ENCODE results near the gene SLC50A1.
A peak's percentile ranks its signal among the peaks of the same experiment; 100 is the strongest.

The SLC50A1 gene, protein sequence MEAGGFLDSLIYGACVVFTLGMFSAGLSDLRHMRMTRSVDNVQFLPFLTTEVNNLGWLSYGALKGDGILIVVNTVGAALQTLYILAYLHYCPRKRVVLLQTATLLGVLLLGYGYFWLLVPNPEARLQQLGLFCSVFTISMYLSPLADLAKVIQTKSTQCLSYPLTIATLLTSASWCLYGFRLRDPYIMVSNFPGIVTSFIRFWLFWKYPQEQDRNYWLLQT

DNA sequence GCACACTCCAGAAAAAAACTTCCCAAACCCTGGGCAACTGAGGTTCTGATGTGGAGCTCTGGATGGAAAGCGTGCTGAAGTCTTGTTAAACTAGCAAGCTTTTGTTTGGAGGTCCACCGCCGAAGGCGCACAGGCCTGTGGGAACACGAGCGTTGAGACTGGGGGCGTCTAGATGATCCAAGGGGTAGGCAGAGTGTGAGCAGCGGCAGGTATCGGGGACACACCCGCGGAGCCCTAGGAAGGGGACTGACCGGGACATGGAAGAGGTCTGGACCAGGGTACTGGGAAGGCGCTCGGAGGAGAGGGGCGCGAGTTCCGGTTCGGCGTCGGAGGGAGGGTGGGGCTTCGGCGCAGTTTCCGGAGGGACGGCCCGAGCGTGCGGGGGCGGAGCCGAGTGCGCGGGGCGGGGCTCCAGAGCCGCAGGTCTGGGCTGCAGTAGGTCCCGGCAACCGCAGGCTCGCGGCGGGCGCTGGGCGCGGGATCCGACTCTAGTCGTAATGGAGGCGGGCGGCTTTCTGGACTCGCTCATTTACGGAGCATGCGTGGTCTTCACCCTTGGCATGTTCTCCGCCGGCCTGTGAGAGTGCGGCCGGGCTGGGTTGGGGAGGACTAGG, at the start of gene SLC50A1:
Gene SLC50A1 (plus strand): TSS at position 438 of the 614 bp plus-strand sequence. CDS start 60 bp downstream, at position 498.
- Histone ChIP-seq H3K27me3 (ENCODE audit: control insufficient read depth in 1 of 2, insufficient read depth in 2 of 2, low read length in 2 of 2) (no peaks in the 10 kb centered on the region), H3K9me3 (ENCODE audit: control insufficient read depth in 1 of 2, low read length in 2 of 2) (no peaks in the 10 kb centered on the region), H3K4me1 (ENCODE audit: control insufficient read depth in 1 of 2, insufficient read depth in 2 of 2, low read length in 2 of 2) (peaks cover 51 to 64% of the 10 kb centered on the region in 2 donors), H3K36me3 (ENCODE audit: control insufficient read depth in 1 of 2, insufficient read depth in 2 of 2, low read length in 2 of 2) (peaks cover 19 to 30% of the 10 kb centered on the region in 2 donors), H3K9ac (ENCODE audit: low read depth in 1 of 2, low read length in 2 of 2) (peak within 1 kb of the TSS; percentile 76 to 94), H3K4me3 (ENCODE audit: low read depth in 1 of 2, low read length in 2 of 2) (peak within 1 kb of the TSS; percentile 77 to 87), H3K27ac (ENCODE audit: low read depth, low read length) (peak within 1 kb of the TSS; percentile 98)

DNA sequence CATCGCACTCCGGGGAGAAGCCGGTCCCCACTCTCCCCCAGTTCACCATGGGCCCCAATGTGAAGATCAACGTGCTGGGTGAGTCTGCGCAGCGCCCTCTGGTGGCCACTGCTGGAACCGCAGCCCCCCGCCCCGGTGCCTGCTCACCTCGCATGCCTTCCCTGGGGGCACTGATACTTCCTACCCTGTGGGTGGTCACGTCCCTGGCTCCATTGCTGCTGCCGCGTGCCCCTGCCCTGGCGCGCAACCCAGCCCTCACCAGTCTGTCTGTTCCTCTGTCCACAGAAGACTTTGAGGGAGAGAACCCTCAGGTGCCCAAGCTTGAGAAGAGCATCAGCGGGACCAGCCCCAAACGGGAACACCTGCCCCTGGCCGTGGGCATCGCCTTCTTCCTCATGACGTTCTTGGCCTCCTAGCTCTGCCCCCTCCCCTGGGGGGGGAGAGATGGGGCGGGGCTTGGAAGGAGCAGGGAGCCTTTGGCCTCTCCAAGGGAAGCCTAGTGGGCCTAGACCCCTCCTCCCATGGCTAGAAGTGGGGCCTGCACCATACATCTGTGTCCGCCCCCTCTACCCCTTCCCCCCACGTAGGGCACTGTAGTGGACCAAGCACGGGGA, 49.4 kb upstream of the SLC50A1 start:
- Histone ChIP-seq H3K9ac (ENCODE audit: low read depth in 1 of 2, low read length in 2 of 2) (no peak overlapping the region), H3K4me1 (ENCODE audit: control insufficient read depth in 1 of 2, insufficient read depth in 2 of 2, low read length in 2 of 2) (peaks cover 40 to 46% of the 10 kb centered on the region in 2 donors), H3K4me3 (ENCODE audit: low read depth in 1 of 2, low read length in 2 of 2) (no peak overlapping the region), H3K27ac (ENCODE audit: low read depth, low read length) (no peak overlapping the region), H3K9me3 (ENCODE audit: control insufficient read depth in 1 of 2, low read length in 2 of 2) (no peaks in the 10 kb centered on the region), H3K36me3 (ENCODE audit: control insufficient read depth in 1 of 2, insufficient read depth in 2 of 2, low read length in 2 of 2) (no peaks in the 10 kb centered on the region), H3K27me3 (ENCODE audit: control insufficient read depth in 1 of 2, insufficient read depth in 2 of 2, low read length in 2 of 2) (peaks cover 20 to 28% of the 10 kb centered on the region in 2 donors)

DNA sequence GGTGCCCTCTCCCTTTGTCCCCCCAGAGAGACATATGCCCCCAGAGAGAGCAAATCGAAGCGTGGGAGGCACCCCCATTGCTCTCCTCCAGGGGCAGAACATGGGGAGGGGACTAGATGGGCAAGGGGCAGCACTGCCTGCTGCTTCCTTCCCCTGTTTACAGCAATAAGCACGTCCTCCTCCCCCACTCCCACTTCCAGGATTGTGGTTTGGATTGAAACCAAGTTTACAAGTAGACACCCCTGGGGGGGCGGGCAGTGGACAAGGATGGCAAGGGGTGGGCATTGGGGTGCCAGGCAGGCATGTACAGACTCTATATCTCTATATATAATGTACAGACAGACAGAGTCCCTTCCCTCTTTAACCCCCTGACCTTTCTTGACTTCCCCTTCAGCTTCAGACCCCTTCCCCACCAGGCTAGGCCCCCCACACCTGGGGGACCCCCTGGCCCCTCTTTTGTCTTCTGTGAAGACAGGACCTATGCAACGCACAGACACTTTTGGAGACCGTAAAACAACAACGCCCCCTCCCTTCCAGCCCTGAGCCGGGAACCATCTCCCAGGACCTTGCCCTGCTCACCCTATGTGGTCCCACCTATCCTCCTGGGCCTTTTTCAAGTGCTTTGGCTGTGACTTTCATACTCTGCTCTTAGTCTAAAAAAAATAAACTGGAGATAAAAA, 48.7 kb upstream of the SLC50A1 start:
- Histone ChIP-seq H3K4me3 (ENCODE audit: low read depth in 1 of 2, low read length in 2 of 2) (no peak overlapping the region), H3K9me3 (ENCODE audit: control insufficient read depth in 1 of 2, low read length in 2 of 2) (no peaks in the 10 kb centered on the region), H3K27me3 (ENCODE audit: control insufficient read depth in 1 of 2, insufficient read depth in 2 of 2, low read length in 2 of 2) (peaks cover 13 to 23% of the 10 kb centered on the region in 2 donors), H3K9ac (ENCODE audit: low read depth in 1 of 2, low read length in 2 of 2) (no peak overlapping the region), H3K36me3 (ENCODE audit: control insufficient read depth in 1 of 2, insufficient read depth in 2 of 2, low read length in 2 of 2) (no peaks in the 10 kb centered on the region), H3K27ac (ENCODE audit: low read depth, low read length) (no peak overlapping the region), H3K4me1 (ENCODE audit: control insufficient read depth in 1 of 2, insufficient read depth in 2 of 2, low read length in 2 of 2) (peaks cover 38 to 42% of the 10 kb centered on the region in 2 donors)

DNA sequence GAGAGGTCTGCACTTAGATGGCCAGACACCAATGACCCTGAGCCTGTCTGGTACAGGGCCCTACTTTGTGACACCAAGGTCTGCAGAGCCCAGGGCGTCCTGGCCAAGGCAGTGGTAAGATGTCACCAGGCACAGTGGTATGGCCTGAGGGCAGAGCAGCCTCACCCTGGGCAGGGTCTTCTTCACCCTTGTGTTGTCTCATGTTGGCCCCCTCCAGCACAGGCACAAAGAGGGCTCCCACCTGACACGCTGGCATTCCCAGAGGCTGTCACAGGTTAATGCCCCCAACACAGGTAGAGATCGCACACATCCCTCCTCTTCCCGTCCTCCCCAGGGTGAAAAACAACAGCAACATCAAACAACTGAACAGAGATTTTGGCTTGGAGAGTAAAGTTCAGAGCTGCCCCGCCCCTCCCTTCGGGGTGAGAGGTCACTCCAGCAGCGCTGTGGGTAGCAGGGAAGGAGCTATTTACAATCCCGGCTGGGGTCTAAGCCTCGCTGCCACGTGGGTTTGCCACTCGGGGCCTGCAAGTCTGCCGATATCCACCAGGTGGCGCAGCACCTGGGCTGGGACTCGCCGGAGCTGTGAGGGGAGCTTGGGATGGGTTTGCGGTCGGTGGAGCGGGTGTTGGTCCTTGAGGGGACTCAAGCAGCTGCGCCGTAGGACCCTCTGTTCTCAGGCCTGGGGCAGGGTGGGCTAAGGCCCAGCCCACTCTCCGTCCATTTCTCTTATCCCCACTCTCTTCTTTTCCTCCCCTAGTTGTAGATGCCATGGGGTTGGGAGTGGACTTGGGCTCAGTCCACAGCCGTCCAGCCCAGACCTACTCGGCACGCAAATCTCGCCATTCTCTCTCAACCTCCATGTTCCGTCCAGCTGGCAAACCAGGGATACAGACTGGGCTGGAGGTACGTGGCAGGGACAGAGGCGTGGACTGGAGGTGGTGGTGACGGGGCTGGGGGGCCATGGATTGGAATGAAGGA, 44.3 kb upstream of the SLC50A1 start:
- Histone ChIP-seq H3K4me1 (ENCODE audit: control insufficient read depth in 1 of 2, insufficient read depth in 2 of 2, low read length in 2 of 2) (peaks cover 16 to 17% of the 10 kb centered on the region in 2 donors), H3K27ac (ENCODE audit: low read depth, low read length) (no peak overlapping the region), H3K27me3 (ENCODE audit: control insufficient read depth in 1 of 2, insufficient read depth in 2 of 2, low read length in 2 of 2) (no peaks in the 10 kb centered on the region), H3K9me3 (ENCODE audit: control insufficient read depth in 1 of 2, low read length in 2 of 2) (no peaks in the 10 kb centered on the region), H3K36me3 (ENCODE audit: control insufficient read depth in 1 of 2, insufficient read depth in 2 of 2, low read length in 2 of 2) (no peaks in the 10 kb centered on the region), H3K4me3 (ENCODE audit: low read depth in 1 of 2, low read length in 2 of 2) (peak overlapping the region in 1 of 2 donors; percentile 28), H3K9ac (ENCODE audit: low read depth in 1 of 2, low read length in 2 of 2) (peak overlapping the region; percentile 27 to 35)

DNA sequence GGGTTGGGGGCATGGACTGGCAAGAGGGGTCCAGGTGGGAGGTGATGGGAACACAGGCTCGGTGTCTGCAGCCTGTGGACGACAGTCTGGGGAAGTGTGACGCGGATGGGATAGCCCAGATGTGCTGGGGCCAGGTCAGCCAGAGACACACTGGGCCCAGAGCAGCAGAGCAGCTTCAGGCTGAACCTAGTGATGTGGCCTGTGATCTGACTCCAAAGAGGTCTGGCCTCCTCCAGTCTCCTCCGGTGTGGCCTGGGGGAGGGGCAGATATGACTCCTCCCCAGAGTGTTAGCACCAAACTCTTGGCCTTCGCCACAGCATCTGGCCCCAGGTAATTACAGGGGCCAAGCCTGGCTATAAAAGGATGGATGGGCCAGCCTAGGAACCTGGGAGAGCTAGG, 43.5 kb upstream of the SLC50A1 start:
- Histone ChIP-seq H3K4me3 (ENCODE audit: low read depth in 1 of 2, low read length in 2 of 2) (no peak overlapping the region), H3K27ac (ENCODE audit: low read depth, low read length) (no peak overlapping the region), H3K36me3 (ENCODE audit: control insufficient read depth in 1 of 2, insufficient read depth in 2 of 2, low read length in 2 of 2) (no peaks in the 10 kb centered on the region), H3K9me3 (ENCODE audit: control insufficient read depth in 1 of 2, low read length in 2 of 2) (no peaks in the 10 kb centered on the region), H3K27me3 (ENCODE audit: control insufficient read depth in 1 of 2, insufficient read depth in 2 of 2, low read length in 2 of 2) (no peaks in the 10 kb centered on the region), H3K9ac (ENCODE audit: low read depth in 1 of 2, low read length in 2 of 2) (no peak overlapping the region), H3K4me1 (ENCODE audit: control insufficient read depth in 1 of 2, insufficient read depth in 2 of 2, low read length in 2 of 2) (peaks cover 15 to 16% of the 10 kb centered on the region in 2 donors)

DNA sequence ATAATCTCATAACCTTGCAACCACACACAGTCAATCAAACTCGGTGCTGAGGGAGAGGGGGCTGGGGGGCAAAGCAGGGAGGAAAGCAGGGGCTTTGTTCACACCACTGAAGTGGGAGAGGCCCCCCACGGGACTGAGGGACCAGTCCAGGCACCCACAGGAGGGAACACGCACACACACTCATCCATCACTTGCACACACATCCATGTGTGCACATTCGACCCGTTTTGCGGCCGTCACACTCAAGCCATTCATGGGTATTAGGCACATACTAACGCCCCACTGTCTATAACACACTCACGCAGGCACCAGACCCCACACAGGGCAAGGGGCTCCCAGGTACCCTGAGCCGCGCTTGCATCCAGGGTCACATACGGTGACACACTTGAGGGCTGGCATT, 43.0 kb upstream of the SLC50A1 start:
- Histone ChIP-seq H3K4me3 (ENCODE audit: low read depth in 1 of 2, low read length in 2 of 2) (no peak overlapping the region), H3K36me3 (ENCODE audit: control insufficient read depth in 1 of 2, insufficient read depth in 2 of 2, low read length in 2 of 2) (no peaks in the 10 kb centered on the region), H3K9me3 (ENCODE audit: control insufficient read depth in 1 of 2, low read length in 2 of 2) (no peaks in the 10 kb centered on the region), H3K4me1 (ENCODE audit: control insufficient read depth in 1 of 2, insufficient read depth in 2 of 2, low read length in 2 of 2) (peaks cover 15 to 16% of the 10 kb centered on the region in 2 donors), H3K9ac (ENCODE audit: low read depth in 1 of 2, low read length in 2 of 2) (no peak overlapping the region), H3K27me3 (ENCODE audit: control insufficient read depth in 1 of 2, insufficient read depth in 2 of 2, low read length in 2 of 2) (no peaks in the 10 kb centered on the region), H3K27ac (ENCODE audit: low read depth, low read length) (no peak overlapping the region)

DNA sequence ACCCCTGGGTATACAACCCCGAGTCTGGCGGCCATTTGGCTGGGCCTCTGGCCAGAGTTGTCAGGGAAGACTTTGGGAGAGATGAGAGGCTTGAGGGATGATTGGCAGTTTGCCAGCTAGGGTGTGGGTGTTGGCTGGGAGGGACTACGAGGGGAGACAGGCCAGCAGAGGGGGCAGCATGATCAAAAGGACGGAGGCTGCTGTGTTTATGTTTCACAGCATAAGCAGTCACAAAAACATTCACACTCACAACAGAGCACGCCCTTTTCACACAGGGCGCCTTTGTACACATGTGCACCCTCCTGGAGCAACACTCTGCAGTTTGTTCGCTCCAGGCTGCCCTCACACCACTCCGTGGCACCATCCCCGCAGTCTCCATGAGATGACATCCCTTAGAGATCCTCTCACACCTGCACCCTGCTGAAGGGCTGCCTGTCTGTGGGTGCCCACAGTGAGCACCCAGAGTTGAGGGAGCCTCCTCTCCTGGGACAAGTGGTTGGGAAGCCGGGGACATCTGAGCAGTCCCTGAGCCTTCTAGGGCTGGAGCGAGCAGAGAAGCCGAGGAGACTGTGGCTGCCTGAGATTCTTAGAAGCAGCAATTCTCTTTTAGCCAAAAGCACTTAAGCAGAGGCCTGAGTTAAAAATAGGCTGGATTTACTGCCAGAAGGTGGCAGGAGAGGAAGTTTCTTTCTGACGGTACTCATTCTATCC, 41.6 kb upstream of the SLC50A1 start:
- no peaks in the 10 kb centered on the region for H3K9me3 ChIP-seq (ENCODE audit: control insufficient read depth in 1 of 2, low read length in 2 of 2)
- peak overlapping the region in 1 of 2 donors; percentile 32 for H3K9ac ChIP-seq (ENCODE audit: low read depth in 1 of 2, low read length in 2 of 2)
- H3K36me3 ChIP-seq (ENCODE audit: control insufficient read depth in 1 of 2, insufficient read depth in 2 of 2, low read length in 2 of 2), result no peaks in the 10 kb centered on the region
- H3K4me1 ChIP-seq (ENCODE audit: control insufficient read depth in 1 of 2, insufficient read depth in 2 of 2, low read length in 2 of 2), result peaks cover 15 to 16% of the 10 kb centered on the region in 2 donors
- H3K27me3 ChIP-seq (ENCODE audit: control insufficient read depth in 1 of 2, insufficient read depth in 2 of 2, low read length in 2 of 2), result no peaks in the 10 kb centered on the region
- no peak overlapping the region for H3K4me3 ChIP-seq (ENCODE audit: low read depth in 1 of 2, low read length in 2 of 2)
- H3K27ac ChIP-seq (ENCODE audit: low read depth, low read length), result no peak overlapping the region

DNA sequence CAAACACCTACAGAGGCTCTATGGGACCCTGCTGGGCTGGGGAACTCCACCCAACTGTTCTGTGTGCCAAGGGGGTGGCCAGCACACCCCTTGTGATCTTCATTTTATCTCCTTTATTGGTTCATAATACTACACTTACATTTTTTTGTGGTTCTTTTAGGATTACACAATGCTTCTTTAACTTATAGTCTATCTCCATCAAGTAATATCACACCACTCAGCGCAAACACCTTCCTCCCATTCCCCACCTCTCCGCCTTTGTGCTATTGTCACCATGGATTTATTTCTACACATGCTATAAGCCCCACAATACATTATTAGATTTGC, 41.1 kb upstream of the SLC50A1 start:
- Histone ChIP-seq H3K36me3 (ENCODE audit: control insufficient read depth in 1 of 2, insufficient read depth in 2 of 2, low read length in 2 of 2) (no peaks in the 10 kb centered on the region), H3K27ac (ENCODE audit: low read depth, low read length) (no peak overlapping the region), H3K4me3 (ENCODE audit: low read depth in 1 of 2, low read length in 2 of 2) (no peak overlapping the region), H3K4me1 (ENCODE audit: control insufficient read depth in 1 of 2, insufficient read depth in 2 of 2, low read length in 2 of 2) (peaks cover 15 to 16% of the 10 kb centered on the region in 2 donors), H3K9me3 (ENCODE audit: control insufficient read depth in 1 of 2, low read length in 2 of 2) (no peaks in the 10 kb centered on the region), H3K9ac (ENCODE audit: low read depth in 1 of 2, low read length in 2 of 2) (peak overlapping the region in 1 of 2 donors; percentile 32), H3K27me3 (ENCODE audit: control insufficient read depth in 1 of 2, insufficient read depth in 2 of 2, low read length in 2 of 2) (no peaks in the 10 kb centered on the region)

DNA sequence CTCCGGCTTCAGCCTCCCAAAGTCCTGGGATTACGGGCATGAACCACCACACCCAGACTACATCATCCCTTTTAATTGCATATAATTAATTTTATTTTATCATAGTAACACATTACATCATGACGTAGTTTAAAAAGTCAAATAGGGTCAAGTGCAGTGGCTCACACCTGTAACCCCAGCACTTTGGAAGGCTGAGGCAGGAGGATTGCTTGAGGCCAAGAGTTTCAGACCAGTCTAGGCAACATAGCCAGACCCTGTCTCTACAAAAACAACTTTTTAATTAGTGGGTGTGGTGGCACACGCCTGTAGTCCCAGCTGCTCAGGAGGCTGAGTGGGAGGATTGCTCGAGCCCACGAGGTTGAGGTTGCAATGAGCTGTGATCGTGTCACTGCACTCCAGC, 36.3 kb upstream of the SLC50A1 start:
- Histone ChIP-seq H3K9ac (ENCODE audit: low read depth in 1 of 2, low read length in 2 of 2) (no peak overlapping the region), H3K27ac (ENCODE audit: low read depth, low read length) (no peak overlapping the region), H3K27me3 (ENCODE audit: control insufficient read depth in 1 of 2, insufficient read depth in 2 of 2, low read length in 2 of 2) (no peaks in the 10 kb centered on the region), H3K9me3 (ENCODE audit: control insufficient read depth in 1 of 2, low read length in 2 of 2) (no peaks in the 10 kb centered on the region), H3K4me1 (ENCODE audit: control insufficient read depth in 1 of 2, insufficient read depth in 2 of 2, low read length in 2 of 2) (peaks cover 0 to 9% of the 10 kb centered on the region in 2 donors), H3K4me3 (ENCODE audit: low read depth in 1 of 2, low read length in 2 of 2) (no peak overlapping the region), H3K36me3 (ENCODE audit: control insufficient read depth in 1 of 2, insufficient read depth in 2 of 2, low read length in 2 of 2) (no peaks in the 10 kb centered on the region)
